ENCODE measurements around the gene ARHGAP32.
"Not testable (repeated sequence)": the region's sequence is repeated elsewhere in the genome, so short reads cannot be mapped to it uniquely, and the experiment has no call there.

The ARHGAP32 gene

GRCh38 chr11:129202646-129203045 is 10.5 kb upstream of the ARHGAP32 start:
- no peak for DNase-seq (ENCODE audit: low read depth in 2 of 2)

DNA sequence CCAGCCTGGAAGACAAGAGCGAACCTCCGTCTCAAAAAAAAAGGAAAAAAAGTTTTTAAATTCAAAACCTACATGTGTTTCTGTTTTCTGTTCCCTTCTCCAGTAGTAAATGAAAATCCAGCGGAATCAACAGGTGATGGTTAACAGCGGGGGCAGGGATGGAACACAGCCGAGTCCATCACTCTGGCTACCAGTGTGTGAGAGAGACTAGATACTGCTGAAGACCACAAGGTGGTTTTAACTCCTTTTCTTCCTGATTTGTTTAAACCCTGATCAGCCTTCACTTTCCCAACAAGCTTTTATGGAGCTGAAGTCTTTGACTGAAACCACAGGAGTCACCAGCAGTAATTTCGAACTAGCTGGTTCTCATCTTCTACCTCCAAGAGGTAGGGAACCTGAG is 3.6 kb upstream of the ARHGAP32 start:
- DNase-seq (ENCODE audit: low read depth in 2 of 2), result no peak

DNA sequence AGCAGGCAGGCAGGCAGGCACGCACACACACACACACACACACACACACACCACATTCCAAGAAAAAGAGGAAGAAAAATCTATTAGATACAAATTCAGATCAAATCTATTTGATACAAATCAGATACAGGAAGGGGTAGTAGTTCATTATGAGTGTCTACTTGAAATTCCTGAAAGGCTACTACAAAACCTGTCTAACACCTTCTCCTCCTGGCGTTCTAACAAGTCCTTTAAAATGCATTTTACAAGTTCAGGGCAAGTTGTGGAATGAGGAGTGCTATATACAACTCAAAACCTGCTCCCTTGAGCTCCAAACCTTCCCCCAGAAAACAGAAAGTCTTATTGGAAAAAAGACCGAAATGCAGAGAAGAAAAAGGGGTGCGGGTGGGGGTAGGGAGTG is 476 bp downstream of the ARHGAP32 start:
- no peak for DNase-seq (ENCODE audit: low read depth in 2 of 2)

DNA sequence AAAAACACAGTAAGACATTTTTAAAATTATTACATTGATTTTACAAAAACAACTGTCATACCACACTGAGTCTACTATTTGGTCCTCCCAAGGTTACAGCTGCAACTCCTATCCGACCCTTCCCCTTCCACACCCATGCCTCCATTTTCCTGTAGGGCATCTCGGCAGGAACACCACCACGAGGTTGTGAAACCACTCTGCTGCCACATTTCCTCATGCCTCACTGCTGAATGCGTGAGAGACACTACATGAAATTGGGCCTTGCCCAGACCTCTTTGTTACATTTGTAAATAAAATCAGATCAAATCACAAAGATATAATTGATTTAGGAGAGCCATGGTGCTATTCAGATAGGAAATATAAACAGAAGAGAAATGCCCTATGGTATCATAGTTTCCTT is 2.0 kb downstream of the ARHGAP32 start:
- DNase-seq (ENCODE audit: low read depth in 2 of 2), result no peak

GRCh38 chr11:129189646-129190045 is 2.5 kb downstream of the ARHGAP32 start:
- no peak for DNase-seq (ENCODE audit: low read depth in 2 of 2)

GRCh38 chr11:129185082-129185481 is 7.0 kb downstream of the ARHGAP32 start:
- not testable (repeated sequence) for DNase-seq (ENCODE audit: low read depth in 2 of 2)

GRCh38 chr11:129184581-129184980 is 7.5 kb downstream of the ARHGAP32 start:
- DNase-seq (ENCODE audit: low read depth in 2 of 2), result no peak

DNA sequence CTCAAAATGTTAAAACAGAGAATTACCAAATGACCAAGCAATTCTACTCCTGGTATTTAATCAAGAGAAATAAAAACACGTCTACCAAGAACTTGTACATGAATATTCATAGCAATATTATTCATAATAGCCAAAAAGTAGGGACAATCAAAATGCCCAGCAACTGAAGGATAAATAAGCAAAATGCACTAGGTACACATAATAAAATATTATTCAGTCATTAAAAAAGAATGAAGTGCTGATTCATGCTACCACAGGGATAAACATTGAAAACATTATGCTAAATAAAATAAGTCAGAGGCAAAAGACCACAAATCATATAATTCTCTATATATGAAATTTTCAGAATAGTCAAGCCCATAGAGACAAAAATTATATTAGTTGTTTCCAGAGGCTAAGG is 24.8 kb downstream of the ARHGAP32 start:
- DNase-seq (ENCODE audit: low read depth in 2 of 2), result no peak

GRCh38 chr11:129163714-129164164 is 28.4 kb downstream of the ARHGAP32 start:
- no peak for DNase-seq (ENCODE audit: low read depth in 2 of 2)

- DNase-seq (ENCODE audit: low read depth in 2 of 2), result not testable (repeated sequence)
These were observed 35.0 kb downstream of the ARHGAP32 start for GRCh38 chr11:129157080-129157479.

DNA sequence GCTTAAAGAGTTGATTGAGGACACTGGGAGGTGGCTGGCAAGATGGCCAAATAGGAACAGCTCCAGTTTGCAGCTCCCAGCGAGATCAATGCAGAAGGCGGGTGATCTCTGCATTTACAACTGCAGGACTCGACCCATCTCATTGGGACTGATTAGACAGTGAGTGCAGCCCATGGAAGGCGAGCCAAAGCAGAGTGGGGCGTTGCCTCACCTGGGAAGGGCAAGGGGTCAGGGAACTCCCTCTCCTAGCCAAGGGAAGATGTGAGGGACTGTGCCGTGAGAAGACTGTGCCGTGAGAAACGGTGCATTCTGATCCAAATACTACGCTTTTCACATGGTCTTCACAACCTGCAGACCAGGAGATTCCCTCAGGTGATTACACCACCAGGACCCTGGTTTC is 36.4 kb downstream of the ARHGAP32 start:
- DNase-seq (ENCODE audit: low read depth in 2 of 2), result no peak

- DNase-seq (ENCODE audit: low read depth in 2 of 2), result no peak
These were observed 43.6 kb downstream of the ARHGAP32 start for GRCh38 chr11:129148487-129148886.

- no peak for DNase-seq (ENCODE audit: low read depth in 2 of 2)
These were observed 45.9 kb downstream of the ARHGAP32 start for GRCh38 chr11:129146191-129146590.

DNA sequence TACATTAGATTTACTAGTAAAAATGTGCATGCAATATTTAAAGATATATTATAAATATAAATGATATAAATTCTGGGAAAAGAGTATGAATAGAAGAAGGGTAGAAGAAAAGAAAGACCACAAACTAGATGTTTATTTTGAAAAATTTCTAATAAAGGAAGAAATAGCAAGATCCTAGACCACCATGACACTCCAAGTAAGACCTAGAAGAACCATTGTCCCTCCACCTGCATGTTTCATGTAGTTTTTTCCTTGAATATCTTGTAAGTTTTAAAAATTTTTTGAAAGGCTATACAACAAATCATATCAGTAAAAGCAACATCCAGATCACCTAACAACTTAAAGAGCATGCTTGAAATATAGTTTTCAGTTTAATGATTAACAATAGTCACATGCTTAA is 46.8 kb downstream of the ARHGAP32 start:
- no peak for DNase-seq (ENCODE audit: low read depth in 2 of 2)

GRCh38 chr11:129144256-129144655 is 47.9 kb downstream of the ARHGAP32 start:
- DNase-seq (ENCODE audit: low read depth in 2 of 2), result no peak

GRCh38 chr11:129143335-129143734 is 48.8 kb downstream of the ARHGAP32 start:
- no peak for DNase-seq (ENCODE audit: low read depth in 2 of 2)

DNA sequence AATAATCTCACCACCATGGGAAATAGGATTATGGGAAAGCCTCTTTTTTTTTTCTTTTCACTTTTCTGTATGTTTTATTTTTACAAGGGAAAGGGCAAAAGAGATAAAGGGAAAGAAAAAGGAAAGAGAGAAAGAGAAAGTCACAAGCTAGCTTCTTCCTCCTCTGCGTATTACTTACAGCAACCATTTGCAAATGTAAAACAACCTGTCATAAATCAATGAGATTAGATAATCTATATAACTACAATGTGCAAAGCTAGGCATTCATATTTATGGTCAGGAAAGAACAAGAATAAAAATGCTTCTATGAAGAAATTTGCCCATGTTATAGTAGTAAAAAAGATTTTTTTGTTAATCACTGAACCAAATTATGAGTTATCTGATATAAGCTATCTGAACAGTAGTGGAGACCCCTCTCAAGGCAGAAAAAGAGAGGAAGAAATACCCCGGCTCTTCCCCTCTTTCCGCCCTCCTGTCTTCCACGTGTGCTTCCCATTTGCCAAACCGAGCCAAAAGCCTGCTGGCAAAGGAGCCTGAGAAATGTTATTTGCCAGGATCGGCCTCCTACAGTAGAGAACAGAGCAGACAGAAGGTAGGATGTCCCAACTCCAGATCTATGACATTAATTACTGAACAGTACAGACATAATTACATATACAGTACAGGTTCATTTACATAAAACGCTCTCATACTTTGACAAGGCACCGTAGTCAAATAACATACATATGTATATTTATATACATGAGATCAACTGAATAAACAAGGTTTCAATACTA is 50.2 kb downstream of the ARHGAP32 start:
- DNase-seq (ENCODE audit: low read depth in 2 of 2), result no peak

DNA sequence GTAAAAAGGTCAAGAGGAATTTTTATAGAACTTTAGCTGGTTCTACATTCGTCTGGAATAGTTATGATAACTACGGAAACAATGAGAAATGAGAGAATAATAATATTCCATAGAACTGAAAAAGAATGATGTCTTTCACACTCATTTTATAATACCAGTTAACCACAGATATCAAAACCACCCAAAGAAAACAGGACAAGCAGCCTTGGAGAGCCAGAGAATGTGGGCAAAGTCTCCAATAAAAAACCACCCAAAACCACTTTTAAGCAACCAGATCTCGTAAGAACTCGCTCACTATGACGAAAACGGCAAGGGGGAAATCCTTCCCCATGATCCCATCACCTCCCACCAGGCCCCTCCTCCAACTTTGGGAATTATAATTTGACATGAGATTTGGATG is 60.8 kb downstream of the ARHGAP32 start:
- no peak for DNase-seq (ENCODE audit: low read depth in 2 of 2)

- DNase-seq (ENCODE audit: low read depth in 2 of 2), result not testable (repeated sequence)
These were observed 63.1 kb downstream of the ARHGAP32 start for GRCh38 chr11:129128881-129129620.

DNA sequence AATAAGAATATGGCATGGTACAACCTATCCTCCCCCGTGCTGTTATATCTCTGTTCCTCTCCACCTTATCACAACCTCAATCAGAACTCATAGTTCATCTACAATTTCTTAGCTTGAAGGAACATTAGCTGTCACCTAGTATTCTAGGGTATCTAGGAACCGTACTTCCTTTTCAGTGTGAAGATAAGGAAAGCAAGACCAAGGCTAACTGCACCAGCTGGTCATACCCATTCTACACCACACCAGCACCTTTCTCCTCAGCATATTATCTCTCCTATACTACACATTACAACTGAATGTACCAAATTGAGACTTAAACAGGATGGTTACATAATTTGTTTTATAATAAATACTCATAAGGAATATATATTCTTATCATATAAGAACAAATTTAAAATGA is 73.1 kb downstream of the ARHGAP32 start:
- DNase-seq (ENCODE audit: low read depth in 2 of 2), result no peak

DNA sequence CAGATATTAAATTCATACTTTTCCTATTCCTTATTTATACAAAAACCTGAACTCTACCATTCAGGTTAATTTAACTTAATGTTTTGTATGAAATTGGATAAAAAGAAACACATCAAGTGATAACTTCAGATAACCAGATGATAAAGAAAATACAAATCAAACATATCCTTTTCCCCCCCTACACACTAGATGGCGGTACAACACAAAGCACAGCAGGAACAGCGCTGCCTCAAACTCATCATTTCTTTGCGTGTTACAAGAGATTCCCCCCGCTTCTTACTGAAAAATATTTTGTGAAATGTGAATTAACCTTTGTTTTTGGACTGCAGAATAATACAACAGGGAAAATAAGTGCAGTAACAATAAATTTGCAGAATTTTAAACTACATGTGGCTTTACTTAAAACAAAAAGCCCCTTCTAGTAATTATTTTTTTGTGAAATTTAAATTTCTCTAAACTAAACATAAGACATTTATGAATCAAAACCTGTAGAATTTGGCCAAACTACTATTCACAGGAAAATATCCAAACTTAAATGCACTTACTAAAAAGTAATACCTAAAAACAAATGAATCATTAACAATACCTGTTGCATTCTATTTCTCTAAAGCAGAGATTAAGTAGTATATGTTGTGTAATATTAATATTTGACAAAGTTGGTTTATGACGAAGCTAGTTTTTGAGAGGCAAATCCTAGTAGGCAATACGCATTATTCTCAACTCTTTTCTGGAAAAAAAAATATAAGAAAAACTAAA is 74.4 kb downstream of the ARHGAP32 start:
- DNase-seq (ENCODE audit: low read depth in 2 of 2), result no peak
